ENCODE data around the gene TECTB.

GRCh38 chr10:112344261-112344660, 61.1 kb downstream of the TECTB start:
- TF ChIP-seq SUZ12 (IDR thresholded peaks at IDR 0.05; ENCODE audit: extremely low read depth, insufficient read depth, insufficient read length) (no peak), ZNF274 (IDR thresholded peaks at IDR 0.05; ENCODE audit: low read depth, low read length) (no peak)
